HG02981 (cell line): ENCODE results near the gene TMEM131.
"Not testable (repeated sequence)": the region's sequence is repeated elsewhere in the genome, so short reads cannot be mapped to it uniquely, and the experiment has no call there.

Experiments
- ATAC-seq: cut with Tn5 transposase; IDR thresholded peaks from one replicate; pipeline ENCODE4 v1.9.1; 2021; ENCODE audit warnings: mild to moderate bottlenecking, moderate library complexity; ENCODE audit not compliant: unreplicated experiment

The TMEM131 gene

GRCh38 chr2:97995734-97996624, at the start of gene TMEM131:
TMEM131 (minus strand) TSS chr2:97995948; CDS start chr2:97995662, 286 bp downstream.
- ATAC-seq: peak; percentile 70

DNA sequence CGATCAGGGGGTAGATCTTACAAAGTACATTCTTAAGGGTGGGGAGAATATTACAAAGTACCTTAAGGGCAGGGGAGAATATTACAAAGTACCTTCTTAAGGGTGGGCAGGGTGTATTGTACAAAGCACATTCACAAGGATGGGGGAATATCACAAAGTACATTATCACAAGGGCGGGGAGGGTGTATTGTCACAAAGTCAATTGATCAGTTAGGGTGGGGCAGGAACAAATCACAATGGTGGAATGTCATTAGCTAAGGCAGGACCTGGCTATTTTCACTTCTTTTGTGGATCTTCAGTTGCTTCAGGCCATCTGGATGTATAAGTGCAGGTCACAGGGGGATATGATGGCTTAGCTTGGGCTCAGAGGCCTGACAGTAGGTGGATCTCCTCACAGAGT, 49.0 kb upstream of the TMEM131 start:
- ATAC-seq: not testable (repeated sequence)

- no peak for ATAC-seq
Measured at GRCh38 chr2:98043101-98043500, 47.4 kb upstream of the TMEM131 start.

GRCh38 chr2:98040331-98040939, 44.7 kb upstream of the TMEM131 start:
- no peak for ATAC-seq

DNA sequence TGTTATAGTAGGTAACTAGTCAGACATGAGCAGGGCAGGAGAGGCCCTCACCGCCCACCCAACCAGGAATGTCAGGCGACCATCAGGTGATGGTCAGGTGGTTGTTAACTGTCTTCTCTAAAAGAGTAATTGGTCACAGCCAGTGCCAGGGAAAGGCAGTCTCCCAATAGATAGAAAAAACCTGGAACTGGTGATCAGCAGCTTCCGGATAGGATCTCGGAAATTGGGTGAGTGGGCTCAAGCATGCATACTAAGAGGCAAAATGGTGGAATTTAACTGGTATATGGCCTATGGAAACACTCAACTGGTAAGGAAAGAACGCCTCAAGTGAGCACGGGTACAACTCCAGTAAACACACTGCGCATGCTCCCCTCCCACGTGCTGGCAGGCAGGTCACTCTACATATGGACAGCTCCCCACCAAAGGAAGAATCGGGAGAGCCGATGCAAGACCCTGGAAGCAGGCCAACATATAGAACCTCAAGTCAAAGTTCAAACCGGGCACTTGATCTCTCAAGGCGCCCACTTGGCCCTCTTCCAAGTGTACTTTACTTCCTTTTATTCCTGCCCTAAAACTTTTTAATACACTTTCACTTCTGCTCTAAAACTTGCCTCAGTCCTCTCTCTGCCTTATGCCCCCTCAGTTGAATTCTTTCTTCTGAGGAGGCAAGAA, 43.5 kb upstream of the TMEM131 start:
- no peak for ATAC-seq

GRCh38 chr2:98037666-98038336, 42.1 kb upstream of the TMEM131 start:
- ATAC-seq: no peak

- no peak for ATAC-seq
Measured at GRCh38 chr2:98037206-98037605, 41.5 kb upstream of the TMEM131 start.

DNA sequence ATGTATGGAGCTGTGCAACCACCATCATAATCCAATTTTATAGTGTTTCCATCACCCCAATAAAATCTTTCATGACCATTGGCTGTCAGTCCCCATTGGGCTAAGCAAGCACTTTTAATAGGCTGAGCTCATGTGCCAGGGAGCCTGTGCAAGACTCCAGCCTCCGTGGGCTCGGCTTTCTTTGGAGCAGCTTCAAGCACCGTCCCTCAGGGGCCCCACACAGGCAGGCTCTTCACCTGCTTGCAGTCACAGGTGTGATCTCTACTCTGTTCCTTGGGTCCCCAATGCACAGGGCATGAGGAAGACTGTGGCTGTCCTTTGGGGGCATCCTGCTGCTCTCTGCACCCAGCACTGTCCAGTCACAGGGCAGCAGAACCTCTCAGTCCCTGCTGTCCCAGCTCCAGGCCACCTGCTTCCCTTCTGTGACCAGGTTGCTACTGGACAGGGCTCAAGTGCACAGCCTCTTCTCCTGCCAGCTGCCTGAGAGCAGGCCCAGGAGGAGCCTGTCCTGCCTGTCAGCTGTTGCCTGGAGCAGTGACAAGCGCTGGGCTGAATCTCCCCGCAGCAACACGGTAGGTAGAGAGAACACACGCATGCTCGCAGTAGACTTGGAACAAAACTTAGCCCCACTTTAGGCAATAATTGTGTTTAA, 40.7 kb upstream of the TMEM131 start:
- ATAC-seq: no peak

DNA sequence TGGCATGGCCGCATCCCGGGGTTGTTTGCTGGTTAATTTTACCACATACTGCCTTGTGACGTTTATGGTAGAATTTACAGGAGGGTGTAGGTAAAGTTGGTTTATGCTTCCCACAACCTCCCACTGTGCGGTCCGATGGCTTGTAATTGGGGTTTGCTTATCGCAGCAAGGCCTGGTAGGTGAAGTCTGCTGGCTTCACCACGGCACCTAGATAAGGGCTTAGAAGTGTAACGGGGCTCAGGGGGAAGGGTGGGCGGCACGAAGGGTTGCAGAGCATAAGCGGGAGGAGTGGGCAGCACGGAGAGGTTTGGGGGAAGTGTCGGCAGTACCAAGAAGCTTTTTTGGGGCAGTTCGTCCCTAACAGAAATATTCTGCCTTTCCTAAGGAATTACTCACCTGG, 39.0 kb upstream of the TMEM131 start:
- no peak for ATAC-seq

GRCh38 chr2:98032086-98032485, 36.3 kb upstream of the TMEM131 start:
- ATAC-seq: no peak

DNA sequence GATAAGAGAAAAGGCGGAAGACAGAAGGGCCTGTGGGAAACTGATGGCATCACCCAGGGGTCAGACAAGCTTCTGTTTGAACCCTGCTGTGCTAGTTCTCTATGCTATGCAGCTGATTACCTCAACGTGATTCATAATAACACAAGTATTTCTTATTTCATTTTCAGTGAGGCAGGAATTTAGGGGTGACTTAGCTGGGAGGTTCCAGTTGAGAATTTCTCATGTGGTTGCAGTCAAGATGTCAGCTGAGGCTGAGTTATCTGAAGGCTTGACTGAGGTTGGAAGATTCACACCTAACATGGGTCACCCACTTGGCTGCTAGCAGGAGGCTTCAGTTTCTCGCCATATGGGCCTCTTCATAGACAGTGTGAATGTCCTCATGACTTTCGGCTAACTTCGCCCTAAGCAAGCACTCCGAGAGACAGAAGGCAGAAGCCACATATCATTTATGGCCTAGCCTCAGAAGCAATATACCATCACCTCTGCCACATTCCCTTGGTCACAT, 34.0 kb upstream of the TMEM131 start:
- no peak for ATAC-seq

DNA sequence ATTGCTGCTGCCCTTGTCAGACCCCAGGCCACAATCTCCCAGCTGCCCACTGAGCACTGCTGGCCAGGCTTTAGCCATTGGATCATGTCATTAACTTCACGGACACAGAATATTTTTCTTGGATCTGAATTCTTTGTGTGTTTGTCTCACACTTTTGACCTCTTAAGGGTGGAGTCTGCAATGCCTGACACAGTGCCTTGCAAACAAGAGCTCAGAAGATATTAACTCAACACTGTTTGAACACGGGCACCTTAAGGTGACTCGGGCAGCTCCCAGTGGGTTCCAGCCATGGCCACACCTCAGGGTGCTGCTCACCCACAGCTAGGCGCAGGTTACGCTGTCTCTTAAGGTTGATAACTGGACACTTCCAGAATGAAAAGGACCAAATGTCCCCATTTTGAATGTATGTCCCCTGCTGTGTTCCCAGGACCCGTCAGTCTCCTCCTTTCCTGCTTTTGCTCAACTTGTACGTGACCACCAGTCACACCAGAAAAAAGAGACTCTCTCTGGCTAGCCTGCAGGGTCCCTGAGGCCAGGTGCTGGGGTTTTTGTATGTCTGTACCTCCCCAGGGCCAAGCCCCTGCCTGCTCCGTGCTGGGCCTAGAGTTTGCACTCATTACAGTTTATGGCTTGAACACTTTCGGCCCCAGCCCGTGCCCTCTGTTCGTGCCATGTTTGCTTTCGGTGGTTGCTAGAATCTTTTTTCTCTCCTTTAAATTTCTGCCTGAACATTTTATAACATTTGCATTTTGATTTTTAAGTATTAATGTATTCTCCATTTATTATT, 33.4 kb upstream of the TMEM131 start:
- ATAC-seq: no peak

DNA sequence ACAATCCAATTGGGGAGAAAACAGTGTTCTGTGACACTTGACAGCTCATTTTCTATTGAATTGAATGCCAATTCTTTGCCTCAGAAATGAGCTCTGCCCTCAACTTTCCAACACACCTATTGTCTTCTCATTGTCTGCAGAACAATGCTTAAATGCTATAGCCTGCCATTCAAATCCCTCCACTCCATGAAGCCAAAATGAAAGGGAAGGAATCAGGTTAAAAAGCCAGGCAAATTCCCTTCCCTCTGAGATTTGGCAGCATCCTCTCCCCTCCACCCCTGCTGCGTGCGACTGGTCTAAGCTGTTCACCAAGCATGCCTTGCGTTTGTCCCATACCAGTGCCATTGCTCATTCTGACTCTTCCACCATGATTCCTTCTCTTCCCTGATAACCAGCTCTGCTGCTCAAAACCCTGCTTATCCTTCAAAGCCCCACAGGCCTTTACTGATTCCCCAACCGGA, 32.4 kb upstream of the TMEM131 start:
- no peak for ATAC-seq

DNA sequence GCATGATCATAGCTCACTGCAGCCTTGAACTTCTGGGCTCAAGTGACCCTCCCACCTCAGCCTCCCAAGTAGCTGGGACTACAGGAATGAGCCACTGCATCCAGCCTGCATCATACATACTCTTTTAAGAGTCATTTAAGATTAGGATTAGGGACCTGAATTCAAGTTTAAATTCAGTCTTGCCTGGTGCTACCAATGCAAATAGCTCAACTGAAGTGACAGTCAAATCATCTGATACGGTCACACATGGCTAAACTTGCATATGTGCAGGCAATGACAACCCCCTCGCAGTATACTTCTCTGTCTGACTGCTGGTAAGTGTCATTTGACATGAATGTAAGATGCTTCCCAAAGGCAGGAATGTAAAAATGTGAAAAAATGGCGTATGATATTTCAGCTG, 31.8 kb upstream of the TMEM131 start:
- peak; percentile 45 for ATAC-seq

- peak; percentile 78 for ATAC-seq
Measured at GRCh38 chr2:98026927-98027522, 31.3 kb upstream of the TMEM131 start.

- no peak for ATAC-seq
Measured at GRCh38 chr2:98026292-98026691, 30.5 kb upstream of the TMEM131 start.

GRCh38 chr2:98025481-98026037, 29.8 kb upstream of the TMEM131 start:
- ATAC-seq: no peak

- not testable (repeated sequence) for ATAC-seq
Measured at GRCh38 chr2:98022067-98022466, 26.3 kb upstream of the TMEM131 start.
